NCI-H2107 treated with DMSO at 0.1 percent for 48 hours (cell line): ENCODE results near the gene PNMT.

Experiments
- DNase-seq: peaks from one replicate; lab custom pipeline; 2025; ENCODE audit not compliant: unreplicated experiment; lab: John Stamatoyannopoulos, UW

Gene PNMT

GRCh38 chr17:39669897-39670735, 1.9 kb downstream of the PNMT start:
- DNase-seq, result no peak

GRCh38 chr17:39670746-39671145, 2.5 kb downstream of the PNMT start:
- no peak for DNase-seq

- no peak for DNase-seq
These were observed 3.6 kb downstream of the PNMT start for GRCh38 chr17:39671651-39672521.

- DNase-seq, result no peak
These were observed 4.5 kb downstream of the PNMT start for GRCh38 chr17:39672522-39673334.

GRCh38 chr17:39673335-39674081, 5.3 kb downstream of the PNMT start:
- DNase-seq, result no peak

GRCh38 chr17:39674179-39674578, 5.9 kb downstream of the PNMT start:
- DNase-seq, result no peak

- DNase-seq, result peak; percentile 68
These were observed 6.6 kb downstream of the PNMT start for GRCh38 chr17:39674702-39675389.

GRCh38 chr17:39675390-39676082, 7.3 kb downstream of the PNMT start:
- no peak for DNase-seq

- peak; percentile 83 for DNase-seq
These were observed 8.1 kb downstream of the PNMT start for GRCh38 chr17:39676198-39676819.

- DNase-seq, result no peak
These were observed 8.8 kb downstream of the PNMT start for GRCh38 chr17:39677072-39677471.

GRCh38 chr17:39677542-39678339, 9.5 kb downstream of the PNMT start:
- peak; percentile 74 for DNase-seq

- DNase-seq, result no peak
These were observed 10.3 kb downstream of the PNMT start for GRCh38 chr17:39678340-39679116.

GRCh38 chr17:39679521-39680192, 11.4 kb downstream of the PNMT start:
- DNase-seq, result no peak

- DNase-seq, result no peak
These were observed 15.2 kb downstream of the PNMT start for GRCh38 chr17:39683295-39683939.

GRCh38 chr17:39684369-39685192, 16.3 kb downstream of the PNMT start:
- no peak for DNase-seq
